Right kidney (tissue), 1 donor: ENCODE measurements around the gene STMN3.
"Not testable (repeated sequence)": the region's sequence is repeated elsewhere in the genome, so short reads cannot be mapped to it uniquely, and the experiment has no call there.

ENCODE experiments used
- DNase-seq: peaks from one replicate; pipeline ENCODE4 v3.0.0-alpha.2; 2016

STMN3 gene

GRCh38 chr20:63636752-63637628 lies 16.2 kb downstream of the STMN3 start:
- no peak for DNase-seq

- DNase-seq, result no peak
Measured at GRCh38 chr20:63635431-63636141, 17.6 kb downstream of the STMN3 start.

GRCh38 chr20:63633732-63634131 lies 19.5 kb downstream of the STMN3 start:
- DNase-seq, result no peak

GRCh38 chr20:63631426-63631825 lies 21.8 kb downstream of the STMN3 start:
- not testable (repeated sequence) for DNase-seq

- DNase-seq, result not testable (repeated sequence)
Measured at GRCh38 chr20:63630956-63631355, 22.3 kb downstream of the STMN3 start.

GRCh38 chr20:63628246-63628975 lies 24.8 kb downstream of the STMN3 start:
- peak; percentile 70 for DNase-seq

- no peak for DNase-seq
Measured at GRCh38 chr20:63627751-63628245, 25.4 kb downstream of the STMN3 start.

GRCh38 chr20:63627129-63627750 lies 26.0 kb downstream of the STMN3 start:
- peak; percentile 96 for DNase-seq

- DNase-seq, result peak; percentile 68
Measured at GRCh38 chr20:63626424-63627128, 26.6 kb downstream of the STMN3 start, which contains the start of gene GMEB2. Gene GMEB2 (minus strand): TSS chr20:63627101. CDS start chr20:63619397, 7,704 bp downstream.

- peak; percentile 63 for DNase-seq
Measured at GRCh38 chr20:63625771-63626423, 27.3 kb downstream of the STMN3 start.

- DNase-seq, result no peak
Measured at GRCh38 chr20:63624486-63624885, 28.7 kb downstream of the STMN3 start.

GRCh38 chr20:63622732-63623131 lies 30.5 kb downstream of the STMN3 start:
- no peak for DNase-seq

GRCh38 chr20:63622096-63622495 lies 31.1 kb downstream of the STMN3 start:
- no peak for DNase-seq

GRCh38 chr20:63620991-63621390 lies 32.2 kb downstream of the STMN3 start:
- DNase-seq, result no peak

- DNase-seq, result no peak
Measured at GRCh38 chr20:63619505-63619904, 33.7 kb downstream of the STMN3 start.

GRCh38 chr20:63619086-63619485 lies 34.1 kb downstream of the STMN3 start:
- no peak for DNase-seq

- DNase-seq, result no peak
Measured at GRCh38 chr20:63618291-63618980, 34.8 kb downstream of the STMN3 start.

GRCh38 chr20:63617876-63618265 lies 35.4 kb downstream of the STMN3 start:
- DNase-seq, result no peak

- DNase-seq, result no peak
Measured at GRCh38 chr20:63617092-63617875, 35.9 kb downstream of the STMN3 start.
